HUES6 (cell line): ENCODE data around the gene ACCSL.

ENCODE experiments used
- H3K27ac ChIP-seq: 2 replicates; pipeline ENCODE4 v1.7.0; 2013; ENCODE audit warnings: low read depth, mild to moderate bottlenecking, low read length, inconsistent platforms
- H3K27me3 ChIP-seq: 2 replicates; pipeline ENCODE4 v1.6.1; 2013; ENCODE audit warnings: low read length; ENCODE audit not compliant: control insufficient read depth, insufficient read depth
- H3K36me3 ChIP-seq: 2 replicates; pipeline ENCODE4 v1.6.1; 2013; ENCODE audit warnings: low read length; ENCODE audit not compliant: control insufficient read depth, insufficient read depth
- H3K4me1 ChIP-seq: 2 replicates; pipeline ENCODE4 v1.6.1; 2013; ENCODE audit warnings: low read length; ENCODE audit not compliant: control insufficient read depth, insufficient read depth
- H3K4me3 ChIP-seq: 2 replicates; pipeline ENCODE4 v1.5.1; 2013; ENCODE audit warnings: low read depth, low read length
- H3K9ac ChIP-seq: one replicate; pipeline ENCODE4 v1.6.1; 2013; ENCODE audit warnings: mild to moderate bottlenecking, low read length
- H3K9me3 ChIP-seq: 2 replicates; pipeline ENCODE4 v1.6.1; 2013; ENCODE audit warnings: low read depth, low read length; ENCODE audit not compliant: control insufficient read depth, insufficient read depth

The ACCSL gene

DNA sequence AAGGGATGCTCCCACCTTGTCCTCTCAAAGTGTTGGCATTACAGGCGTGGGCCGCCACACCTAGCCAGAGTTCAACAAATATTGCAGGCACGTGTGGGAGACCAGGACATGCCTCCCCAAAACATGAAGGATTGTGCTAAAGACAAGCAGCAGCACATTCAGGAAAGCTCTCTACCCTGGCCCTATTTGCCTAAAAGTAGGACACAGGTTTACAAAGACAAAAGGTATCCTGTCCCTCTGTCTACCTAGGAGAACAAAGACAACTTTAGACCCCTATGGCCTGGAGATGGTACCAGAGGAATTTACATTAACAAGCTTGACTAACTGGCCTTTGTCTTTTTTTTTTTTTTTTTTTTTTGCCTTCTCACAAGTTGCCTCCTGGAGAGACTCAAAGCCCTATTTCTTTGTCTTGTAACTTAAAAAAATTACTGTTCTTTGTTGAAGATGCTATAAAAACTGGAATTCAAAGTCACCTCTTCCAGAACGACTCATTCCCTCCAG, 17.4 kb downstream of the ACCSL start:
- H3K4me3 ChIP-seq: peak overlapping the region; percentile 60
- H3K27ac ChIP-seq: peak overlapping the region; percentile 73; the same call in 1 of the 2 replicates

DNA sequence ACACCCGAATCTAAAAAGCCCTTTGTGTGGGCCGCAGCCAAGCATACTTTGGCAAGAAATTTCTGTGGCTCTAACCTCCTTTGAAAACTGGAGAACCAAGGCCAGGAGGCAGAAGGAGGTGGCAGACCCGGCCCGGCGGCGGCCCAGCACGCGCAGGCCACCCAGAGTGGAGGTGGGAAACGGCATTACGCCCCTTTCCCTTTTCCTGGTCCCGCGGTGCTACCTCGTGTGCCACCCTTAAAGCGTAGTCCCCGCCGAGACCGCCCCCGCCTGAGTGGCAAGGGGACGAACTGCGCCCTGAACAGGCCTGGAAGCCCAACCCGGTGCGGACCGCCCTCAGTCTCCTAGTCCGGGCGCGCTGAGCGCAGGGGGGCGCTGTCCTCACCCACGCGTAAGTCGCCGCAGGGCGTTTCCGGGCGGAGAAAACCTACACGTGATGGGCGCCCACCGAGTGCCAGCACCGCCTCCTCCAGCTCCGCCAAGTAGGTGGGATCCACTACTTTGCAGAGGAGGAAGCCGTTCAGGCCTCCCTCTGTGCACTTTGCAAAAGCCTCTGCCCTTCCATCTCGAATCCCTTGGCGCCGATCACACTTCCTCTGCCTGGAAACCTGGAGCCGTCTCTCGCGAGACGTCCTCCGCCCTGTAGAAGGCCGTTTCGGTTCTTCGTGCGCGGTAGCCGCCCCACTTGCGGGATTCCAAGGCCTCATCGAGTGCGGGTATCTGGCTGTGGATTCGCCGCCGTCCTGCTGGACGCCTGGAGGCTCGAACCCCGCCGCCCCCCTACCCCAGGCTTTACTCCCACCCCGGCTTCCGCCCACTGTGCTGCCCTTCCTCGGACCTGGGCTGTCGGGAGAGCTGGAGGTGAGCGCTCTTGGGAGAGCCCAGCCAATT, 18.3 kb downstream of the ACCSL start, which contains the start of gene ACCS:
ACCS (plus strand) TSS at position 430 of the 891 bp plus-strand sequence. CDS start 1,358 bp downstream, outside the sequence.
- H3K4me1 ChIP-seq: peaks cover 16% of the 10 kb centered on the region
- no peaks in the 10 kb centered on the region for H3K9me3 ChIP-seq
- peak within 1 kb of the TSS; percentile 73 for H3K9ac ChIP-seq
- H3K36me3 ChIP-seq: no peaks in the 10 kb centered on the region
- H3K4me3 ChIP-seq: peak within 1 kb of the TSS; percentile 60
- peak within 1 kb of the TSS; percentile 73 for H3K27ac ChIP-seq
- H3K27me3 ChIP-seq: no peaks in the 10 kb centered on the region; the same call in 1 of the 2 replicates

More for the DNA sequence above, 17.4 kb downstream of the ACCSL start:
- Histone ChIP-seq H3K9me3 (no peaks in the 10 kb centered on the region), H3K36me3 (no peaks in the 10 kb centered on the region), H3K9ac (no peak overlapping the region), H3K4me1 (peaks cover 16% of the 10 kb centered on the region), H3K27me3 (no peaks in the 10 kb centered on the region; the same call in 1 of the 2 replicates)

DNA sequence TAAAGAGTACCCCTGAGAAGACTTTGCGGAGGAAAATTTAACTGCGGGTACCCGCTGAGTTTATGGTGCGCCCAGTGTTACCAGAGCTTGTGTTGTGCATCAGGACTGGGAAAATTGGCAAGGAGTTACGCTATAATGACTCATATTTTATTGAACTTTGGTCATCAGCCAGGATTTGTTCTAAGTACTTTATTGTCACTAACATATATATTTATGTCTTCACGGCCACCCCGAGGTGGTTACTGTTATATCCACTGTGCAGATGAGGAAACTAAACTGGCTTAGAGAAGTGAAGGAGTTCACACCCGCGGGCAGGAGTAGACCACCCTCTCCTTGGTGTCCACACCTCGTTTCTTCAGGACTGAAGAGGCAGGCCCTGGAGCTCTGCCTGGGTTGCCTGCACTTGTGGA, 19.0 kb downstream of the ACCSL start:
- Histone ChIP-seq H3K27me3 (no peaks in the 10 kb centered on the region; the same call in 1 of the 2 replicates), H3K4me3 (peak overlapping the region; percentile 60), H3K27ac (peak overlapping the region; percentile 73; the same call in 1 of the 2 replicates), H3K9me3 (no peaks in the 10 kb centered on the region), H3K4me1 (peaks cover 16% of the 10 kb centered on the region), H3K9ac (peak overlapping the region; percentile 73), H3K36me3 (no peaks in the 10 kb centered on the region)

DNA sequence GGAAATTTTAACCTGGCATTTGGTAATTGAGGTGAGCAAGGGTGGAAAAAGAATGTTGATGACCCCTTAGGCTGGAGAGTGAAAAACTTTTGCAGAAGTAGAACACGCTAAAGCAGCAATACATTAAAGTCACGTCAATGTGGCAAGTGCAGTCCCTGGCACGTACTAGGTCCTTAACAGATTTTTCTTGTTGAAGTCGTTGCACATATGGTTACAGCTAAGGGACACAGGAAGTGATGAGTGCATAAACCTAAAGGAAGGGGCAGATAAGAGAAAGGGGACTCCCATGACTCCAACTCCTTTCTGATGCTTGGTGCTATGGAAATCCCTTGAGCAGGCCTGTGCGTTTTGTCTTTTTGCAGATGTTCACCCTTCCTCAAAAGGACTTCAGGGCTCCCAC, 19.5 kb downstream of the ACCSL start:
- H3K27me3 ChIP-seq: no peaks in the 10 kb centered on the region; the same call in 1 of the 2 replicates
- no peaks in the 10 kb centered on the region for H3K9me3 ChIP-seq
- no peaks in the 10 kb centered on the region for H3K36me3 ChIP-seq
- H3K9ac ChIP-seq: no peak overlapping the region
- H3K4me3 ChIP-seq: peak overlapping the region; percentile 60; the same call in 1 of the 2 replicates
- no peak overlapping the region for H3K27ac ChIP-seq
- H3K4me1 ChIP-seq: peaks cover 16% of the 10 kb centered on the region

DNA sequence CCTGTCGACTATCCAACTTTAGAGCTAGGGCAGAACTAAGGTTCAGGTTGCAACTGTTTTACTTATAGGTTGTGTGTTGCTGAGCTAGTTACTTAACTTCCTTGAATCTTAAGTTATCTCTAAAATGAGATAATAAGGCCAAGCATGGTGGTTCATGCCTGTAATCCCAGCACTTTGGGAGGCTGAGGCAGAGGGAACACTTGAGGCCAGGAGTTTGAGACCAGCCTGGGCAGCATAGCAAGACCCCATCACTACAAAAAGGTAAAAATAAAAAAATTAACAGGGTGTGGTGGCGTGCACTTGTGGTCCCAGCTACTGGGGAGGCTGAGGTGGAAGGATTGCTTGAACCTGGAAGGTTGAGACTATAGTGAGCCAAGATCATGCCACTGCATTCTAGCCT, 20.4 kb downstream of the ACCSL start:
- Histone ChIP-seq H3K27ac (no peak overlapping the region), H3K36me3 (no peaks in the 10 kb centered on the region), H3K4me1 (peaks cover 16% of the 10 kb centered on the region), H3K27me3 (no peaks in the 10 kb centered on the region; the same call in 1 of the 2 replicates), H3K9me3 (no peaks in the 10 kb centered on the region), H3K4me3 (no peak overlapping the region), H3K9ac (no peak overlapping the region)

DNA sequence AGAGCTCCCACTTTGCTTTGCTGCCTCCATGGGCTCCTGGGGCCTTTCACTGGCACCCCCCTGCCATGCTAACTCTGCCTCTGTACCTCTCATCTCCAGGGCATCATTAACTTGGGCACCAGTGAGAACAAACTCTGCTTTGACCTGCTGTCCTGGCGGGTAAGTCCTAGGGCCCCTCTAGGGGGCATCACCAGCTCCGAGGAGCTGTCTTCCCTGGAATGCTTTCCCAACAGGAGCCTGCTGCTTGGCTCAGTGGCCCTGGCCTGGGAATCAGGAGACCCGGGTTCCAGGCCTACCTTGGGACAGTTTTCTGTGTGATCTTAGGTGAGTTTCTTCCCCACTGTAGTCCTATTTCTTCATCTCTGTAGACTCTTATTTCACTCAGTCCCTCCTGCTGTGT, 23.4 kb downstream of the ACCSL start:
- H3K9ac ChIP-seq: no peak overlapping the region
- peaks cover 8% of the 10 kb centered on the region for H3K4me1 ChIP-seq
- no peak overlapping the region for H3K27ac ChIP-seq
- H3K27me3 ChIP-seq: no peaks in the 10 kb centered on the region; the same call in 1 of the 2 replicates
- H3K4me3 ChIP-seq: no peak overlapping the region
- H3K9me3 ChIP-seq: no peaks in the 10 kb centered on the region
- H3K36me3 ChIP-seq: peaks cover 4% of the 10 kb centered on the region; the same call in 1 of the 2 replicates

DNA sequence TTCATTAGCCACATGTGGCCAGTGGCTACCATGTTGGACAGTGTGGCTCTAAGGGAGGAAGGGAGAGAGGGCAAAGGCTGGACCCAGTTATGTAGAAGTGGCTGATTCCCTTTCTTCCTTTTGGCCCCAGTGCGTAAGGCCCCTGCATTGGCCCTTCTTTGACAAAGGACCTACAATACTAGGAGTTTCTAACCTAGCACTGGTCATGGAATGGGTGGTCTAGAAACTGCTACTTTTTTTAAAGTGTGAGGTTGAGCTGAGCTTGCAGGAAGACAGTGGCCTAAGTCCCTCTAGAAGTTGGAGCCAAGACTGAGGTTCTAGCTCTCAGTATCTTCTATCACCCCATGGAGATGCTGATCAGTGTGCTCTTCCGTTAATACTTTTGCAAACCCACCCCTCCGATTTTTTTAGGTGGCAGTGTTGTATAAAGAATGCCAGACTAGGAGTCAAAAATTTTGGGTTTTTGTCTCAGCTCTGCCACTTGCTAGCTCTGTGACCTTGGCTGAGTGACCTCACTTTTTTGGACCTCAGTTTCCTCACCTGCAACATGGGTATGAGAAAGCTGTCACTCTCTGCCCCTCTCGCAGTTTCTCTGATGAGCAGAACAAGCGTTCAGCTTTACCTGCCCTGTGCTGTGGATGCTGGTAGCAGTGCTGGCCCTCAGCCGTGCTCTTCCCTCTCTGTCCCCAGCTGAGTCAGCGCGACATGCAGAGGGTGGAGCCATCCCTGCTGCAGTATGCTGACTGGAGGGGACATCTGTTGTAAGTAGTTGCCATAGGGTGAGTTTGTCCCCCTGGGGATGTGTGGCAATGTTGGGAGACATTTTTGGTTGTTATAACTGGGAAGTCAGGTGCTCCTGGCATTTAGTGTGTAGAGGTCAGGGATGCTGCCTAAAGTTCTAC, 25.2 kb downstream of the ACCSL start:
- H3K27ac ChIP-seq: no peak overlapping the region
- H3K36me3 ChIP-seq: peaks cover 5% of the 10 kb centered on the region; the same call in 1 of the 2 replicates
- H3K9ac ChIP-seq: no peak overlapping the region
- H3K4me1 ChIP-seq: no peaks in the 10 kb centered on the region; the same call in 1 of the 2 replicates
- no peak overlapping the region for H3K4me3 ChIP-seq
- no peaks in the 10 kb centered on the region for H3K9me3 ChIP-seq
- H3K27me3 ChIP-seq: no peaks in the 10 kb centered on the region

DNA sequence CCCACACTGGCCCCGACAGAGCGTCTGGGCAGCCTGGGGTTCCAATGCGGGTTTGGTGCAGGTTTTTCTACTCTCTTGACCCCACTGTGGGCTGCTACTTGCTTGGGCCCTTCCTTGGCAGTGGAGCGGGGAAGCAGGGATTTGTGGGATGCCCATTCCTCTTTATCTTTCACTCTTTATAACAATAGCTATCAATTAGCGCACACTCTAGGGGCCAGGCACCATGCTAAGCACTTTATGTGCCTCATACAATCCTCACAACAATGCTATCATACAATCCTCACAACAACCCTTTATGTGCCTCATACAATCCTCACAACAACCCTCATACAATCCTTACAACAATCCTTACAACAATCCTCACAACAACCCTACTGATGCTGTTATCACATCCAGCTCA, 31.0 kb downstream of the ACCSL start:
- Histone ChIP-seq H3K9ac (no peak overlapping the region), H3K4me1 (no peaks in the 10 kb centered on the region; the same call in 1 of the 2 replicates), H3K36me3 (peaks cover 5% of the 10 kb centered on the region; the same call in 1 of the 2 replicates), H3K27me3 (no peaks in the 10 kb centered on the region), H3K27ac (no peak overlapping the region), H3K4me3 (no peak overlapping the region), H3K9me3 (no peaks in the 10 kb centered on the region)

DNA sequence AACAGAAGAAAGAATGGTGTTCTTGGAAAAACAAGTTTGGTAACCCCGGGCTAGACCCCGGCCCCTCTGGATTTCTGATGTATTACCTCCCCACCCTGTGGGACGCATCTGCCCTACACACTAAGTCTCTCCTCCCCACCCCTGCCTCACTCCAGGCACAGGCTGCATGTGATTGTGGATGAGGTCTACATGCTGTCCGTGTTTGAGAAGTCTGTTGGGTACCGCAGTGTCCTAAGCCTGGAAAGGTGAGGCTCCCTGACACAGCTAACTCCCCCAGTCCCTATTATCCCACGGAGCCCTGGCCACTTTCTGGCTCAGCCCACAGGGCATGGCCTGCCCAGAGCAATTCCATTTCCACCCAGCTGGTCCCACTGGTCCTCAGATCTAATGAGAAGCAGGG, 31.6 kb downstream of the ACCSL start:
- H3K4me3 ChIP-seq: no peak overlapping the region
- H3K9ac ChIP-seq: no peak overlapping the region
- no peaks in the 10 kb centered on the region for H3K9me3 ChIP-seq
- H3K27me3 ChIP-seq: no peaks in the 10 kb centered on the region
- H3K27ac ChIP-seq: no peak overlapping the region
- no peaks in the 10 kb centered on the region; the same call in 1 of the 2 replicates for H3K4me1 ChIP-seq
- H3K36me3 ChIP-seq: peaks cover 5% of the 10 kb centered on the region; the same call in 1 of the 2 replicates

DNA sequence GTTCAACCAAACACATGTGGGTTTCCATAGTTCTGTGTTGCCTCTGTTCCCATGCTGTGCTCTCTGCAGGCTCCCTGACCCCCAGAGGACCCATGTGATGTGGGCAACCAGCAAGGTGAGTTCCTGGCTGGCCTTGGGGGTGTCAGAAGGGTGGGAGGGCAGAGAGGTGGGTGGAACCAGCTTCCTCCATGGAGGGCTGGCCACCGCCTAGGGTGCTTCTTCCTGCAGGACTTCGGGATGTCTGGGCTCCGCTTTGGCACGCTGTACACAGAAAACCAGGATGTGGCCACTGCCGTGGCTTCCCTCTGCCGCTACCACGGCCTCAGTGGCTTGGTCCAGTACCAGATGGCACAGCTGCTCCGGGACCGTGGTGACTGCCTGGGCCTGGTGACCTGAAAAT, 33.2 kb downstream of the ACCSL start:
- no peak overlapping the region for H3K4me3 ChIP-seq
- no peaks in the 10 kb centered on the region for H3K27me3 ChIP-seq
- no peak overlapping the region for H3K9ac ChIP-seq
- peaks cover 3% of the 10 kb centered on the region; the same call in 1 of the 2 replicates for H3K36me3 ChIP-seq
- no peaks in the 10 kb centered on the region; the same call in 1 of the 2 replicates for H3K4me1 ChIP-seq
- H3K9me3 ChIP-seq: peaks cover 6% of the 10 kb centered on the region; the same call in 1 of the 2 replicates
- no peak overlapping the region for H3K27ac ChIP-seq
